Measurements from ENCODE around the gene ZNF8.

- no peak for TF ChIP-seq CTCF (conservative IDR thresholded peaks at IDR 0.05; ENCODE audit: low read depth, low read length)
- TF ChIP-seq POLR2A (IDR thresholded peaks at IDR 0.05; ENCODE audit: low read depth, low read length), result no peak
- TF ChIP-seq MXI1 (IDR thresholded peaks at IDR 0.05; ENCODE audit: borderline replicate concordance, low read depth, low read length), result no peak
- no peak for TF ChIP-seq USF2 (IDR thresholded peaks at IDR 0.05; ENCODE audit: low read depth, low read length)
- no peak for TF ChIP-seq CEBPB (IDR thresholded peaks at IDR 0.05; ENCODE audit: low read depth, low read length)
- TF ChIP-seq SMC3 (IDR thresholded peaks at IDR 0.05; ENCODE audit: low read depth, low read length), result no peak
- no peak for TF ChIP-seq MAZ (IDR thresholded peaks at IDR 0.05; ENCODE audit: borderline replicate concordance, low read depth, low read length)
- no peak for TF ChIP-seq RFX5 (IDR thresholded peaks at IDR 0.05; ENCODE audit: low read depth, low read length)
- no peak for TF ChIP-seq RAD21 (IDR thresholded peaks at IDR 0.05; ENCODE audit: low read length)
- TF ChIP-seq ELK1 (IDR thresholded peaks at IDR 0.05; ENCODE audit: borderline replicate concordance, low read depth, low read length), result no peak
- TF ChIP-seq RCOR1 (IDR thresholded peaks at IDR 0.05; ENCODE audit: insufficient replicate concordance, low read length), result no peak
These were observed 60.2 kb downstream of the ZNF8 start for GRCh38 chr19:58338825-58339558.
